GM23338 (cell line): ENCODE data around the gene EPHB2. TPM values are rescaled to one million over a fixed set of nuclear protein-coding genes. Genes with fewer than 3 reads are reported as not detected.

Experiments used
- ATAC-seq: fragments of 200-7000 bp; cut with Tn5 transposase; 3 replicates; pipeline ENCODE4 v1.9.1; 2020
- DNase-seq: peaks from one replicate; pipeline ENCODE4 v3.0.0-alpha.2; 2015; ENCODE audit warnings: low spot score
- H2AFZ ChIP-seq: fragments of 200-600 bp; sonication (generic); 2 replicates; pipeline ENCODE4 v1.8.0; 2016; ENCODE audit warnings: antibody characterized with exemption, mild to moderate bottlenecking, moderate library complexity
- H3F3A ChIP-seq: fragments of 200-600 bp; sonication (generic); replicated peaks from 2 replicates; pipeline ENCODE4 v1.8.0; 2017; ENCODE audit warnings: antibody characterized with exemption, mixed run types, low read depth
- H3K27ac ChIP-seq: fragments of 200-600 bp; sonication (generic); 2 replicates; pipeline ENCODE4 v1.6.1; 2016; ENCODE audit warnings: low read depth
- H3K27me3 ChIP-seq: fragments of 200-600 bp; sonication (generic); 2 replicates; pipeline ENCODE4 v1.8.0; 2016; ENCODE audit warnings: mild to moderate bottlenecking, mixed run types, moderate library complexity; ENCODE audit not compliant: insufficient read depth
- H3K36me3 ChIP-seq: fragments of 200-600 bp; sonication (generic); 2 replicates; pipeline ENCODE4 v1.8.0; 2016; ENCODE audit warnings: mild to moderate bottlenecking; ENCODE audit not compliant: insufficient read depth
- H3K4me1 ChIP-seq: fragments of 200-600 bp; sonication (generic); 2 replicates; pipeline ENCODE4 v1.8.0; 2016; ENCODE audit warnings: mild to moderate bottlenecking, moderate library complexity; ENCODE audit not compliant: insufficient read depth
- H3K4me2 ChIP-seq: fragments of 200-600 bp; sonication (generic); 2 replicates; pipeline ENCODE4 v1.7.1; 2017; ENCODE audit warnings: mixed run types
- H3K4me3 ChIP-seq: fragments of 200-600 bp; sonication (generic); 2 replicates; pipeline ENCODE4 v1.6.1; 2016; ENCODE audit warnings: mixed run types
- H3K79me2 ChIP-seq: fragments of 200-600 bp; sonication (generic); replicated peaks from 2 replicates; pipeline ENCODE4 v1.8.0; 2017; ENCODE audit warnings: mild to moderate bottlenecking; ENCODE audit not compliant: insufficient read depth
- H3K9me2 ChIP-seq: fragments of 200-600 bp; sonication (generic); 2 replicates; pipeline ENCODE4 v1.8.0; 2017; ENCODE audit not compliant: insufficient read depth
- H4K20me1 ChIP-seq: fragments of 200-600 bp; sonication (generic); replicated peaks from 2 replicates; pipeline ENCODE4 v1.8.0; 2017; ENCODE audit warnings: mild to moderate bottlenecking; ENCODE audit not compliant: insufficient read depth
- H3K27ac Mint-ChIP-seq: 2 replicates; pipeline ENCODE4 v1.8.0; 2020; ENCODE audit warnings: inconsistent platforms, mild to moderate bottlenecking, moderate library complexity, mixed read lengths
- H3K27me3 Mint-ChIP-seq: 3 replicates; pipeline ENCODE4 v1.8.0; 2022; ENCODE audit warnings: low read depth, mild to moderate bottlenecking, moderate library complexity, mixed read lengths, inconsistent platforms; ENCODE audit not compliant: insufficient read depth, poor library complexity
- H3K36me3 Mint-ChIP-seq: 3 replicates; pipeline ENCODE4 v1.8.0; 2021; ENCODE audit warnings: low read depth, mild to moderate bottlenecking, inconsistent platforms, moderate library complexity, mixed read lengths
- H3K4me1 Mint-ChIP-seq: 3 replicates; pipeline ENCODE4 v1.8.0; 2020; ENCODE audit warnings: mild to moderate bottlenecking, inconsistent platforms, mixed read lengths
- H3K4me3 Mint-ChIP-seq: 3 replicates; pipeline ENCODE4 v1.8.0; 2021; ENCODE audit warnings: moderate library complexity, mild to moderate bottlenecking, inconsistent platforms, mixed read lengths
- H3K9me3 Mint-ChIP-seq: 3 replicates; pipeline ENCODE4 v1.8.0; 2020; ENCODE audit warnings: moderate library complexity, mild to moderate bottlenecking, inconsistent platforms, mixed read lengths
- CREB1 ChIP-seq: fragments of 250-450 bp; sonication (Bioruptor Pico); IDR thresholded peaks from 2 replicates; pipeline ENCODE4 v1.5.0; 2020; ENCODE audit warnings: low read depth, mild to moderate bottlenecking, moderate library complexity
- EZH2 ChIP-seq: fragments of 200-600 bp; sonication (generic); IDR thresholded peaks from one replicate; pipeline ENCODE4 v1.8.0; 2017; ENCODE audit warnings: antibody characterized with exemption, mild to moderate bottlenecking, low read depth; ENCODE audit not compliant: unreplicated experiment
- EZH2phosphoT487 ChIP-seq: fragments of 200-600 bp; sonication (generic); IDR thresholded peaks from one replicate; pipeline ENCODE4 v1.8.1; 2018; ENCODE audit warnings: antibody characterized with exemption; ENCODE audit not compliant: unreplicated experiment
- JUNB ChIP-seq: IDR thresholded peaks from one replicate; pipeline ENCODE4 v1.6.1; 2016; ENCODE audit warnings: antibody characterized with exemption; ENCODE audit not compliant: unreplicated experiment
- NANOG ChIP-seq: IDR thresholded peaks from 2 replicates; pipeline ENCODE4 v1.6.1; 2016; ENCODE audit warnings: antibody characterized with exemption, borderline replicate concordance
- POLR2AphosphoS5 ChIP-seq: IDR thresholded peaks from 2 replicates; pipeline ENCODE4 v1.6.1; 2016; ENCODE audit warnings: antibody characterized with exemption, low read depth
- STAT1 ChIP-seq: IDR thresholded peaks from one replicate; pipeline ENCODE4 v1.6.1; 2016; ENCODE audit warnings: antibody characterized with exemption; ENCODE audit not compliant: unreplicated experiment
- ZNF114 ChIP-seq: fragments of 250-450 bp; sonication (Bioruptor Pico); IDR thresholded peaks from 2 replicates; pipeline ENCODE4 v1.5.0; 2020; ENCODE audit warnings: mild to moderate bottlenecking, moderate library complexity
- ZNF331 ChIP-seq: fragments of 250-450 bp; sonication (Bioruptor Pico); IDR thresholded peaks from 2 replicates; pipeline ENCODE4 v1.5.0; 2020; ENCODE audit warnings: low read depth, mild to moderate bottlenecking, moderate library complexity
- polyA plus RNA-seq: library from polyadenylated mRNA; unstranded; fragments of >200 nt; fragmentation: Nextera tagmentation; extraction: Ambion mirVana; gene quantifications from 2 replicates; pipeline ENCODE4 v1.2.1, GENCODE V29; 2016
- total RNA-seq: library from RNA; depleted of rRNA; stranded (reverse); fragments of >200 nt; shearing (Covaris generic); gene quantifications from 2 replicates; pipeline ENCODE4 v1.2.3, GENCODE V29; 2014
- TF ChIP-seq, protein P1 (sequence below): IDR thresholded peaks from one replicate; pipeline ENCODE4 v1.6.1; 2018; ENCODE audit warnings: antibody characterized with exemption; ENCODE audit not compliant: unreplicated experiment
- TF ChIP-seq, protein P2 (sequence below): fragments of 250-450 bp; sonication (Bioruptor Pico); IDR thresholded peaks from 2 replicates; pipeline ENCODE4 v1.5.0; 2020; ENCODE audit warnings: mild to moderate bottlenecking, moderate library complexity
- TF ChIP-seq, protein P3 (sequence below), 2 experiments: fragments of 200-600 bp in 1 of 2; sonication (generic) in 1 of 2; conservative IDR thresholded peaks; 2 replicates each; pipeline versions ENCODE4 v1.5.1 to v1.6.1; 2016 to 2017; ENCODE audit warnings: antibody characterized with exemption in 2 of 2, low read depth in 2 of 2, mild to moderate bottlenecking in 2 of 2, moderate library complexity in 1 of 2
- TF ChIP-seq, protein P4 (sequence below): IDR thresholded peaks from 2 replicates; pipeline ENCODE4 v1.6.1; 2016; ENCODE audit warnings: antibody characterized with exemption

Gene EPHB2
- total and polyA plus RNA-seq, 2 experiments from 2014 or later: 4.1 to 20.1 TPM

DNA sequence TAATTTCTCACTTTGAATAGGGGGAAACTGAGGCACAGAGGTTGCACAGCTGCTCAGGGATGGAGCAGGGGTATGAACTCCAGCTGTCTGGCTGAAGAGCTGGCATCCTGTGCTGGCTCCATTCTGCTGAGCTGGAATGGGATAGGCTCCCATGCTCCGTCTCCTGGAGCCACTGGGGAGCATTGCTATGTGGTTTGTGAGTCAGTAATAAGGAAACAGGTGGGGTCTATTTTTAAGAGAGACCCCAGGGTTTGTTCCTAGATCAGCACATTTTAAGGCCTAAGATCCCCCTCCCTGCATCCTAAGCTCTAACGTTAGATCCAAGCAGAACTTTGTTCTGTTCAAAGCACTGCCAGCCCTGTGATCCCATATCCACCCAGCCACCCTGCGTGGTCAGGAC is 189.8 kb downstream of the EPHB2 start:
- no peak for DNase-seq
- Mint-ChIP-seq H3K36me3 (no peaks in the 10 kb centered on the region), H3K27me3 (peaks cover 2% of the 10 kb centered on the region), H3K4me3 (no peak overlapping the region), H3K4me1 (no peaks in the 10 kb centered on the region), H3K9me3 (no peaks in the 10 kb centered on the region), H3K27ac (no peak overlapping the region)
- H2AFZ ChIP-seq: no peak overlapping the region
- no peak for ATAC-seq
- H3K9me2 ChIP-seq: no peaks in the 10 kb centered on the region
- H3F3A ChIP-seq: no peaks in the 10 kb centered on the region
- H3K36me3 ChIP-seq: no peaks in the 10 kb centered on the region; the same call in 1 of the 2 replicates
- no peak overlapping the region for H3K4me3 ChIP-seq
- no peaks in the 10 kb centered on the region for H3K27me3 ChIP-seq
- H3K4me1 ChIP-seq: no peaks in the 10 kb centered on the region
- no peak overlapping the region for H3K27ac ChIP-seq
- no peaks in the 10 kb centered on the region; the same call in 1 of the 2 replicates for H4K20me1 ChIP-seq
- TF ChIP-seq EZH2 (no peak), NANOG (no peak), POLR2AphosphoS5 (no peak), STAT1 (no peak), JUNB (no peak), CREB1 (no peak), EZH2phosphoT487 (no peak), ZNF331 (CRISPR knock-in tag) (no peak), ZNF114 (no peak)
- TF ChIP-seq, protein P1, sequence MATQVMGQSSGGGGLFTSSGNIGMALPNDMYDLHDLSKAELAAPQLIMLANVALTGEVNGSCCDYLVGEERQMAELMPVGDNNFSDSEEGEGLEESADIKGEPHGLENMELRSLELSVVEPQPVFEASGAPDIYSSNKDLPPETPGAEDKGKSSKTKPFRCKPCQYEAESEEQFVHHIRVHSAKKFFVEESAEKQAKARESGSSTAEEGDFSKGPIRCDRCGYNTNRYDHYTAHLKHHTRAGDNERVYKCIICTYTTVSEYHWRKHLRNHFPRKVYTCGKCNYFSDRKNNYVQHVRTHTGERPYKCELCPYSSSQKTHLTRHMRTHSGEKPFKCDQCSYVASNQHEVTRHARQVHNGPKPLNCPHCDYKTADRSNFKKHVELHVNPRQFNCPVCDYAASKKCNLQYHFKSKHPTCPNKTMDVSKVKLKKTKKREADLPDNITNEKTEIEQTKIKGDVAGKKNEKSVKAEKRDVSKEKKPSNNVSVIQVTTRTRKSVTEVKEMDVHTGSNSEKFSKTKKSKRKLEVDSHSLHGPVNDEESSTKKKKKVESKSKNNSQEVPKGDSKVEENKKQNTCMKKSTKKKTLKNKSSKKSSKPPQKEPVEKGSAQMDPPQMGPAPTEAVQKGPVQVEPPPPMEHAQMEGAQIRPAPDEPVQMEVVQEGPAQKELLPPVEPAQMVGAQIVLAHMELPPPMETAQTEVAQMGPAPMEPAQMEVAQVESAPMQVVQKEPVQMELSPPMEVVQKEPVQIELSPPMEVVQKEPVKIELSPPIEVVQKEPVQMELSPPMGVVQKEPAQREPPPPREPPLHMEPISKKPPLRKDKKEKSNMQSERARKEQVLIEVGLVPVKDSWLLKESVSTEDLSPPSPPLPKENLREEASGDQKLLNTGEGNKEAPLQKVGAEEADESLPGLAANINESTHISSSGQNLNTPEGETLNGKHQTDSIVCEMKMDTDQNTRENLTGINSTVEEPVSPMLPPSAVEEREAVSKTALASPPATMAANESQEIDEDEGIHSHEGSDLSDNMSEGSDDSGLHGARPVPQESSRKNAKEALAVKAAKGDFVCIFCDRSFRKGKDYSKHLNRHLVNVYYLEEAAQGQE: no peak
- TF ChIP-seq, protein P2, sequence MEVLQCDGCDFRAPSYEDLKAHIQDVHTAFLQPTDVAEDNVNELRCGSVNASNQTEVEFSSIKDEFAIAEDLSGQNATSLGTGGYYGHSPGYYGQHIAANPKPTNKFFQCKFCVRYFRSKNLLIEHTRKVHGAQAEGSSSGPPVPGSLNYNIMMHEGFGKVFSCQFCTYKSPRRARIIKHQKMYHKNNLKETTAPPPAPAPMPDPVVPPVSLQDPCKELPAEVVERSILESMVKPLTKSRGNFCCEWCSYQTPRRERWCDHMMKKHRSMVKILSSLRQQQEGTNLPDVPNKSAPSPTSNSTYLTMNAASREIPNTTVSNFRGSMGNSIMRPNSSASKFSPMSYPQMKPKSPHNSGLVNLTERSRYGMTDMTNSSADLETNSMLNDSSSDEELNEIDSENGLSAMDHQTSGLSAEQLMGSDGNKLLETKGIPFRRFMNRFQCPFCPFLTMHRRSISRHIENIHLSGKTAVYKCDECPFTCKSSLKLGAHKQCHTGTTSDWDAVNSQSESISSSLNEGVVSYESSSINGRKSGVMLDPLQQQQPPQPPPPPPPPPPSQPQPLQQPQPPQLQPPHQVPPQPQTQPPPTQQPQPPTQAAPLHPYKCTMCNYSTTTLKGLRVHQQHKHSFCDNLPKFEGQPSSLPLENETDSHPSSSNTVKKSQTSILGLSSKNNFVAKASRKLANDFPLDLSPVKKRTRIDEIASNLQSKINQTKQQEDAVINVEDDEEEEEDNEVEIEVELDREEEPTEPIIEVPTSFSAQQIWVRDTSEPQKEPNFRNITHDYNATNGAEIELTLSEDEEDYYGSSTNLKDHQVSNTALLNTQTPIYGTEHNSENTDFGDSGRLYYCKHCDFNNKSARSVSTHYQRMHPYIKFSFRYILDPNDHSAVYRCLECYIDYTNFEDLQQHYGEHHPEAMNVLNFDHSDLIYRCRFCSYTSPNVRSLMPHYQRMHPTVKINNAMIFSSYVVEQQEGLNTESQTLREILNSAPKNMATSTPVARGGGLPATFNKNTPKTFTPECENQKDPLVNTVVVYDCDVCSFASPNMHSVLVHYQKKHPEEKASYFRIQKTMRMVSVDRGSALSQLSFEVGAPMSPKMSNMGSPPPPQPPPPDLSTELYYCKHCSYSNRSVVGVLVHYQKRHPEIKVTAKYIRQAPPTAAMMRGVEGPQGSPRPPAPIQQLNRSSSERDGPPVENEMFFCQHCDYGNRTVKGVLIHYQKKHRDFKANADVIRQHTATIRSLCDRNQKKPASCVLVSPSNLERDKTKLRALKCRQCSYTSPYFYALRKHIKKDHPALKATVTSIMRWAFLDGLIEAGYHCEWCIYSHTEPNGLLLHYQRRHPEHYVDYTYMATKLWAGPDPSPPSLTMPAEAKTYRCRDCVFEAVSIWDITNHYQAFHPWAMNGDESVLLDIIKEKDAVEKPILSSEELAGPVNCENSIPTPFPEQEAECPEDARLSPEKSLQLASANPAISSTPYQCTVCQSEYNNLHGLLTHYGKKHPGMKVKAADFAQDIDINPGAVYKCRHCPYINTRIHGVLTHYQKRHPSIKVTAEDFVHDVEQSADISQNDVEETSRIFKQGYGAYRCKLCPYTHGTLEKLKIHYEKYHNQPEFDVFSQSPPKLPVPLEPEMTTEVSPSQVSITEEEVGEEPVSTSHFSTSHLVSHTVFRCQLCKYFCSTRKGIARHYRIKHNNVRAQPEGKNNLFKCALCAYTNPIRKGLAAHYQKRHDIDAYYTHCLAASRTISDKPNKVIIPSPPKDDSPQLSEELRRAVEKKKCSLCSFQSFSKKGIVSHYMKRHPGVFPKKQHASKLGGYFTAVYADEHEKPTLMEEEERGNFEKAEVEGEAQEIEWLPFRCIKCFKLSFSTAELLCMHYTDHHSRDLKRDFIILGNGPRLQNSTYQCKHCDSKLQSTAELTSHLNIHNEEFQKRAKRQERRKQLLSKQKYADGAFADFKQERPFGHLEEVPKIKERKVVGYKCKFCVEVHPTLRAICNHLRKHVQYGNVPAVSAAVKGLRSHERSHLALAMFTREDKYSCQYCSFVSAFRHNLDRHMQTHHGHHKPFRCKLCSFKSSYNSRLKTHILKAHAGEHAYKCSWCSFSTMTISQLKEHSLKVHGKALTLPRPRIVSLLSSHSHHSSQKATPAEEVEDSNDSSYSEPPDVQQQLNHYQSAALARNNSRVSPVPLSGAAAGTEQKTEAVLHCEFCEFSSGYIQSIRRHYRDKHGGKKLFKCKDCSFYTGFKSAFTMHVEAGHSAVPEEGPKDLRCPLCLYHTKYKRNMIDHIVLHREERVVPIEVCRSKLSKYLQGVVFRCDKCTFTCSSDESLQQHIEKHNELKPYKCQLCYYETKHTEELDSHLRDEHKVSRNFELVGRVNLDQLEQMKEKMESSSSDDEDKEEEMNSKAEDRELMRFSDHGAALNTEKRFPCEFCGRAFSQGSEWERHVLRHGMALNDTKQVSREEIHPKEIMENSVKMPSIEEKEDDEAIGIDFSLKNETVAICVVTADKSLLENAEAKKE (CRISPR knock-in tag): no peak
- TF ChIP-seq, protein P3, sequence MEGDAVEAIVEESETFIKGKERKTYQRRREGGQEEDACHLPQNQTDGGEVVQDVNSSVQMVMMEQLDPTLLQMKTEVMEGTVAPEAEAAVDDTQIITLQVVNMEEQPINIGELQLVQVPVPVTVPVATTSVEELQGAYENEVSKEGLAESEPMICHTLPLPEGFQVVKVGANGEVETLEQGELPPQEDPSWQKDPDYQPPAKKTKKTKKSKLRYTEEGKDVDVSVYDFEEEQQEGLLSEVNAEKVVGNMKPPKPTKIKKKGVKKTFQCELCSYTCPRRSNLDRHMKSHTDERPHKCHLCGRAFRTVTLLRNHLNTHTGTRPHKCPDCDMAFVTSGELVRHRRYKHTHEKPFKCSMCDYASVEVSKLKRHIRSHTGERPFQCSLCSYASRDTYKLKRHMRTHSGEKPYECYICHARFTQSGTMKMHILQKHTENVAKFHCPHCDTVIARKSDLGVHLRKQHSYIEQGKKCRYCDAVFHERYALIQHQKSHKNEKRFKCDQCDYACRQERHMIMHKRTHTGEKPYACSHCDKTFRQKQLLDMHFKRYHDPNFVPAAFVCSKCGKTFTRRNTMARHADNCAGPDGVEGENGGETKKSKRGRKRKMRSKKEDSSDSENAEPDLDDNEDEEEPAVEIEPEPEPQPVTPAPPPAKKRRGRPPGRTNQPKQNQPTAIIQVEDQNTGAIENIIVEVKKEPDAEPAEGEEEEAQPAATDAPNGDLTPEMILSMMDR (conservative IDR thresholded peaks at IDR 0.05; ENCODE audit: low read depth in 2 of 2): no peak
- TF ChIP-seq, protein P4, sequence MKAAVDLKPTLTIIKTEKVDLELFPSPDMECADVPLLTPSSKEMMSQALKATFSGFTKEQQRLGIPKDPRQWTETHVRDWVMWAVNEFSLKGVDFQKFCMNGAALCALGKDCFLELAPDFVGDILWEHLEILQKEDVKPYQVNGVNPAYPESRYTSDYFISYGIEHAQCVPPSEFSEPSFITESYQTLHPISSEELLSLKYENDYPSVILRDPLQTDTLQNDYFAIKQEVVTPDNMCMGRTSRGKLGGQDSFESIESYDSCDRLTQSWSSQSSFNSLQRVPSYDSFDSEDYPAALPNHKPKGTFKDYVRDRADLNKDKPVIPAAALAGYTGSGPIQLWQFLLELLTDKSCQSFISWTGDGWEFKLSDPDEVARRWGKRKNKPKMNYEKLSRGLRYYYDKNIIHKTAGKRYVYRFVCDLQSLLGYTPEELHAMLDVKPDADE: no peak
- no peak overlapping the region for H3K4me2 ChIP-seq
- no peaks in the 10 kb centered on the region for H3K79me2 ChIP-seq
